Ectodermal cell (in vitro differentiated cells): Measurements from ENCODE around the gene ARMC6.

Source experiments
- H3K27ac ChIP-seq: 2 replicates; pipeline ENCODE4 v1.7.0; 2013; ENCODE audit warnings: mild to moderate bottlenecking, low read depth, low read length; ENCODE audit not compliant: insufficient read depth, poor library complexity, severe bottlenecking
- H3K27me3 ChIP-seq: 2 replicates; pipeline ENCODE4 v1.7.0; 2013; ENCODE audit warnings: mild to moderate bottlenecking, low read length; ENCODE audit not compliant: insufficient read depth, control insufficient read depth, poor library complexity, severe bottlenecking
- H3K36me3 ChIP-seq: one replicate; pipeline ENCODE4 v1.7.0; 2013; ENCODE audit warnings: low read length; ENCODE audit not compliant: control insufficient read depth, insufficient read depth
- H3K4me1 ChIP-seq: one replicate; pipeline ENCODE4 v1.7.0; 2013; ENCODE audit warnings: low read length; ENCODE audit not compliant: control insufficient read depth, insufficient read depth
- H3K4me3 ChIP-seq: 2 replicates; pipeline ENCODE4 v1.7.0; 2013; ENCODE audit warnings: low read depth, low read length, control low read depth; ENCODE audit not compliant: insufficient read depth
- H3K9me3 ChIP-seq: 2 replicates; pipeline ENCODE4 v1.7.0; 2013; ENCODE audit warnings: mild to moderate bottlenecking, low read length, moderate library complexity; ENCODE audit not compliant: control insufficient read depth
- WGBS, 2 experiments: methylation state at CpG; one replicate each; pipeline ENCODE4 v1.1.7; 2013; ENCODE audit warnings: missing lambda C conversion rate in 2 of 2; 5-methylcytosine and 5-hydroxymethylcytosine counted together

Gene ARMC6

GRCh38 chr19:18995804-18996241 lies 37.6 kb upstream of the ARMC6 start:
- H3K4me3 ChIP-seq = no peak overlapping the region
- H3K4me1 ChIP-seq = peaks cover 7% of the 10 kb centered on the region
- H3K9me3 ChIP-seq = no peaks in the 10 kb centered on the region
- no peak overlapping the region for H3K27ac ChIP-seq
- 64 to 66% methylated on average over 5 of the region's 5 CpGs for WGBS, 2 experiments
- H3K27me3 ChIP-seq = no peaks in the 10 kb centered on the region
- H3K36me3 ChIP-seq = peaks cover 31% of the 10 kb centered on the region

- H3K4me3 ChIP-seq = no peak overlapping the region
- H3K9me3 ChIP-seq = no peaks in the 10 kb centered on the region
- peaks cover 31% of the 10 kb centered on the region for H3K36me3 ChIP-seq
- no peaks in the 10 kb centered on the region for H3K27me3 ChIP-seq
- peaks cover 7% of the 10 kb centered on the region for H3K4me1 ChIP-seq
- no peak overlapping the region for H3K27ac ChIP-seq
- WGBS, 2 experiments = 92 to 97% methylated on average over 10 of the region's 10 CpGs
Observed at GRCh38 chr19:18996351-18996750, 37.1 kb upstream of the ARMC6 start.

- H3K27ac ChIP-seq = no peak overlapping the region
- 61 to 66% methylated on average over 6 of the region's 6 CpGs for WGBS, 2 experiments
- peaks cover 7% of the 10 kb centered on the region for H3K4me1 ChIP-seq
- H3K27me3 ChIP-seq = no peaks in the 10 kb centered on the region
- peaks cover 31% of the 10 kb centered on the region for H3K36me3 ChIP-seq
- no peak overlapping the region for H3K4me3 ChIP-seq
- H3K9me3 ChIP-seq = no peaks in the 10 kb centered on the region
Observed at GRCh38 chr19:18996796-18997394, 36.5 kb upstream of the ARMC6 start.

- 95 to 97% methylated on average over 8 of the region's 8 CpGs for WGBS, 2 experiments
- H3K9me3 ChIP-seq = no peaks in the 10 kb centered on the region
- no peak overlapping the region for H3K4me3 ChIP-seq
- no peak overlapping the region for H3K27ac ChIP-seq
- no peaks in the 10 kb centered on the region for H3K27me3 ChIP-seq
- peaks cover 7% of the 10 kb centered on the region for H3K4me1 ChIP-seq
- peaks cover 24% of the 10 kb centered on the region for H3K36me3 ChIP-seq
Observed at GRCh38 chr19:18998276-18998675, 35.1 kb upstream of the ARMC6 start.

- Histone ChIP-seq H3K9me3 (no peaks in the 10 kb centered on the region), H3K36me3 (peaks cover 24% of the 10 kb centered on the region), H3K27ac (no peak overlapping the region), H3K4me1 (peaks cover 7% of the 10 kb centered on the region), H3K27me3 (no peaks in the 10 kb centered on the region), H3K4me3 (no peak overlapping the region)
- WGBS, 2 experiments = 95% methylated on average over 14 of the region's 14 CpGs
Observed at GRCh38 chr19:18999016-18999758, 34.2 kb upstream of the ARMC6 start.

- no peaks in the 10 kb centered on the region for H3K9me3 ChIP-seq
- no peak overlapping the region for H3K27ac ChIP-seq
- no peak overlapping the region for H3K4me3 ChIP-seq
- no peaks in the 10 kb centered on the region for H3K27me3 ChIP-seq
- WGBS, 2 experiments = 89 to 92% methylated on average over 11 of the region's 11 CpGs
- H3K36me3 ChIP-seq = peaks cover 27% of the 10 kb centered on the region
- H3K4me1 ChIP-seq = peaks cover 7% of the 10 kb centered on the region
Observed at GRCh38 chr19:18999896-19000620, 33.3 kb upstream of the ARMC6 start.

GRCh38 chr19:19004144-19004543 lies 29.3 kb upstream of the ARMC6 start:
- Histone ChIP-seq H3K27ac (no peak overlapping the region), H3K9me3 (no peaks in the 10 kb centered on the region), H3K27me3 (no peaks in the 10 kb centered on the region), H3K4me3 (no peak overlapping the region), H3K36me3 (peaks cover 40% of the 10 kb centered on the region), H3K4me1 (no peaks in the 10 kb centered on the region)
- WGBS, 2 experiments = 94 to 95% methylated on average over 18 of the region's 18 CpGs

DNA sequence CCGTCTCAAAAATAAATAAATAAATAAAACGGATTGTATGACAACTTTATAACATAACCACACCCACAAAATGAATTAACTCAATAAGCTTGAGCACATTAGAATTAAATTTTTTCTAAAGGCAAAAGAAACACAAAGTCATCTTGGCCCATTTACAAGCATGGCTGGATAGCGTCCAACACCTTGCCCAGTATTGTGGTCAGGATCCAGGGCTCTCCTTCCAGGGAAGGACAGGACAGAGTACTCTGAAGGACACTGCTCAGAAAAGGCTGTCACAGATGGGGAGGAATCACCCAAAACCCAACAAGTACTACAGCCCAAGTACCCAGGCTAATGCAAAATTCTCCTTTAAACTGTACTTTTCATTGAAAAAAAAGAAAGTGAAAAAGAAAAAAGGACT lies 27.2 kb upstream of the ARMC6 start:
- H3K4me1 ChIP-seq = no peaks in the 10 kb centered on the region
- H3K36me3 ChIP-seq = peaks cover 55% of the 10 kb centered on the region
- H3K4me3 ChIP-seq = no peak overlapping the region
- H3K27me3 ChIP-seq = no peaks in the 10 kb centered on the region
- WGBS, 2 experiments = 94 to 99% methylated on average over 3 of the region's 3 CpGs
- no peak overlapping the region for H3K27ac ChIP-seq
- no peaks in the 10 kb centered on the region for H3K9me3 ChIP-seq

- Histone ChIP-seq H3K9me3 (no peaks in the 10 kb centered on the region), H3K36me3 (peaks cover 43% of the 10 kb centered on the region), H3K27me3 (no peaks in the 10 kb centered on the region), H3K4me1 (no peaks in the 10 kb centered on the region), H3K4me3 (no peak overlapping the region), H3K27ac (no peak overlapping the region)
- WGBS, 2 experiments = 96% methylated on average over 18 of the region's 18 CpGs
Observed at GRCh38 chr19:19009951-19010350, 23.5 kb upstream of the ARMC6 start.

DNA sequence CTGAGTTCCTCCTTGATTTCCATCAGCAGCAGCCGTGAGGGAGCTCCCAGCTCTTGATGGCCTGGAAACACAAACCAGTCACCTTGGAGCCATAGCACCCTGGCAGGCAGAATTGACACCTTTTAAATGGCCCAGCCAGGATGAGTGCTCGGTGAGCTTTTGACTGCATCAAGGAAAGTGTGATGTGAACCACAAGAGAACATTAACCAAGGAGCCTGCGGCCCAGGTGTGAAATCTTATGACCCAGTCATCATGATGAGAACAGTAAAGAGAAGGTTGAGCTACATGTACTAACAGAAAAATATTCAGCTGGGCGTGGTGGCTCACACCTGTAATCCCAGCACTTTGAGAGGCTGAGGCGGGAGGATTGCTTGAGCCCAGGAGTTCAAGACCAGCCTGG lies 22.9 kb upstream of the ARMC6 start:
- no peaks in the 10 kb centered on the region for H3K9me3 ChIP-seq
- H3K27me3 ChIP-seq = no peaks in the 10 kb centered on the region
- H3K4me1 ChIP-seq = no peaks in the 10 kb centered on the region
- H3K4me3 ChIP-seq = no peak overlapping the region
- H3K27ac ChIP-seq = no peak overlapping the region
- peaks cover 38% of the 10 kb centered on the region for H3K36me3 ChIP-seq
- whole genome bisulfite sequencing, 2 experiments = 93 to 97% methylated on average over 5 of the region's 5 CpGs
